ENCODE results near the gene ITGA6.

DNA sequence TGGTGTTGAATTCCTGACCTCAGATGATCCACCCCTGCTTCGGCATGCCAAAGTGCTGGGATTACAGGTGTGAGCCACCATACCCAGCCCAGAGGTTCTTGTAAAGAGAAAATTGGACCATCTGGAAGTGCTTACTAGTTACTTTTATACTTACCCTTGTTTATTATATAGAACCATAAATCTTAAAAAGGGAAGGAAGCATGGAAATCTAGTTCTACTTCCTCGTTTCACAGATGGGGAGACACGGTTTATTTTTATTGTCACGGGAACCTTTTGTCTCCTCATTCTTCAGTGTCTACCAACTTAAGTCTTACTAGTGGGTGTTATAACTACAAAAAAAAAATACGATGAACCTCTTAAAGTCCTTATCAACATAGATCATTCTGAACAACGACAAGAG lies 82.7 kb downstream of the ITGA6 start:
- TF ChIP-seq CTCF (tag by site-specific recombination; IDR thresholded peaks at IDR 0.05) = no peak
- no peak for TF ChIP-seq ZNF274 (IDR thresholded peaks at IDR 0.05; ENCODE audit: low read length)
- no peak for TF ChIP-seq ZNF274 (tag by site-specific recombination; IDR thresholded peaks at IDR 0.05; ENCODE audit: borderline replicate concordance)

Measured in HEK293 (cell line).